Hematopoietic multipotent progenitor cell (in vitro differentiated cells): ENCODE measurements around the gene SLC25A12. TPM values are rescaled to one million over a fixed set of nuclear protein-coding genes. Genes with fewer than 3 reads are reported as not detected.

ENCODE experiments used
- DNase-seq, 3 donors: peaks; one replicate each; pipeline ENCODE4 v3.0.0-alpha.2; 2011 to 2015; ENCODE audit warnings: low read depth in 2 of 3, low spot score in 2 of 3
- small RNA-seq: library from RNA; depleted of rRNA; stranded (forward); fragments of <200 nt; gene quantifications from one replicate; pipeline ENCODE3, GENCODE V24; 2012
- total RNA-seq: library from RNA; depleted of rRNA; stranded (reverse); fragments of >200 nt; gene quantifications from one replicate; pipeline ENCODE4 v1.2.3, GENCODE V29; 2012

SLC25A12 gene
- total RNA-seq, 1 donor = 14.0 TPM

DNA sequence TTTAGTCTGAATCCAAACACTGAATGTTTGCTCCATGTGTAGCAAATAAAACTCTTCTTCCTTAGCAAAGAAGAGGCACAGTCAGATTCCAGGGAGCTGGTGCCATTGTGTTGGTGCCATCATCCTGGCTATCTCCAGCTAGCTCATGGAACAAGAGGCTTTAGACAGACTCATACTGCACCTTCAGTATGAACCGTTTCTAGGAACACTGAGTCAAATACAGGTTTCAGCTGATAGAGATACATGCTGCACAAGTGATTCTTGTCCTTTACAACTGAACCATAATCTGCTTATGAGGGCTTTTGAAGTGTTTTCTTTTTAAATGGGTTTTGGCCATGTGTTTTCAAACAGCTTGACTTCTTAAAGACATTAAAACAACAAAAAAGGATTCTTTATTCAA lies 148.9 kb downstream of the SLC25A12 start:
- no peak for DNase-seq

GRCh38 chr2:171742760-171743159 lies 151.3 kb downstream of the SLC25A12 start:
- no peak for DNase-seq

DNA sequence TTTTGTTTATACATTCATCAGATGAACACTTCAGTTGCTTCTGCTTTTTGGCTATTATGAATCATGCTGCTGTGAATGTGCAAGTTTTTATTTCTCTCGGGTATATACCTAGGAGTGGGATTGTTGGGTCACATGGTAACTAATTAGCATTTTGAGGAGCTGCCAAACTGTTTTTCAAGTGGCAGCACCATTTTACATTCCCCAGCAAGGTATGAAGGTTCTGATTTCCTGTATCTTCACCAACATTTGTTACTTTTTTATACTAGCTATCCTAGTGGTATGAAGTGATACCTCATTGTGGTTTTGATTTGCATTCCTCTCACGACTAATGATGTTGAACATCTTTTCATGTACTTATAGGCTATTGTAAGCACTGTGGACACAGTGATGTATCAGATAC lies 152.9 kb downstream of the SLC25A12 start:
- DNase-seq = peak in 1 of 3 donors; percentile 4

DNA sequence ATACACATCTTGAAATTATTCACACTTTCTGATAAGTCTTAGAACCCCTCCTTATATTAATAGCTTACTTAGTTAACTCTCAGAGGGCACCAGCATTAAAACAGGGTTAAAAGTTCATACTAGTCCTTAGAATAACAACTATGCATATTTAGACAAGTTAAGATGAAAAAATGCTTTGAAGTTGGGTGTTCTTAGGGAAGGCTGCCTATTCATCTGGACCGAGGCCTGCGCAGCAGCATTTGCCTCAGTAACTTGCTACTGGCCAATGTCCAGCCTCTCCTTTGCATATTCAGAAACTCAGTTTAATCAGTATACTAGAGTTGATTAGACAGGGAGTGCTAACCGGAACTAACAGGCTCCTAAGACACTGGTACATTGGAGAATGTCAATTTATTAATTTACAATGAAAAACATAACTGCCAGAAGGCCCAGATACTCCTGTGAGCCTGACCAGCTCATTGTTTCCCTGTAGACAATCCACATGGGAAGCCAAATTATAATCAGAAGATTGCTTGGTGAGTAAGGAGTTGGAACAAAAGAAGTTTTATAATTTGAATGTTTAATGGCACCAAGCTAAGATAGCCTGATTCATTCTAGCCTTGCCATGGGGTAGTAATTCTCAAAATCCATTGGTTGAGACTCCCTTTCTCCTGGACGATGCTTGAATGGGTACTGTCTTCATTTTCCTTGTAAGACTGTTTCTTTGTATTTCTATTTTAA lies 157.9 kb downstream of the SLC25A12 start:
- no peak for DNase-seq

Small RNA genes within 50 kb of the gene (small RNA-seq; reads per million reads assigned to genes)
- not detected for gene RNU6-182P

Other genes with a start within 250 kb of the SLC25A12 start
- 42.8 TPM for gene DYNC1I2, start 206.8 kb downstream of the SLC25A12 start, total RNA-seq
- 25.3 TPM for gene HAT1, start 28.2 kb upstream of the SLC25A12 start, total RNA-seq
- gene METAP1D, start 105.7 kb upstream of the SLC25A12 start, total RNA-seq = 5.1 TPM
- not detected for gene DLX1, start 191.3 kb upstream of the SLC25A12 start, total RNA-seq
- under 0.01 TPM for gene DLX2, start 208.7 kb upstream of the SLC25A12 start, total RNA-seq